GM21515 (cell line): ENCODE data around the gene TFAP2E.

Experiments used
- ATAC-seq: cut with Tn5 transposase; IDR thresholded peaks from one replicate; pipeline ENCODE4 v1.9.1; 2021; ENCODE audit not compliant: unreplicated experiment

TFAP2E gene

GRCh38 chr1:35573198-35574124 is at the start of gene TFAP2E:
TSS of gene TFAP2E (plus strand) at chr1:35573314. CDS start at chr1:35573578, 264 bp downstream.
- ATAC-seq: no peak

DNA sequence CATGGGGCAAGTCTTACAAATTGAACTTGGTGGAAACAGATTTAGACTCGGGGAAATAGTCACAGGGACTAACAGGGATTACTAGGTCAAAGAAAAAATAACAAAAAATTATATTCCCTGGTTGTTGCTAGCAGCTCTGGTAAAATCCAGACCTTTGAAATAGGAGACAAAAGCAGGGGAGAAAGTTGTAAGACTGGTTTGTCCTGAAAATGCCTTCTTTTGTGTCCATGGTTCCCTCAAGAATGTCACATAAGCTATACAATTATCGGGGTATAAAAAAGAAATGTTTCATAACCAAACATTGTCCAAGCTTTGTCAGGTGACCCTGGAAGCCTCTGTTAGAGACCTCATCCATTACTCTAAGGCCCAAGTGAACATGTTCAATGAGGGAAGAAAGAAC is 49.0 kb upstream of the TFAP2E start:
- no peak for ATAC-seq

DNA sequence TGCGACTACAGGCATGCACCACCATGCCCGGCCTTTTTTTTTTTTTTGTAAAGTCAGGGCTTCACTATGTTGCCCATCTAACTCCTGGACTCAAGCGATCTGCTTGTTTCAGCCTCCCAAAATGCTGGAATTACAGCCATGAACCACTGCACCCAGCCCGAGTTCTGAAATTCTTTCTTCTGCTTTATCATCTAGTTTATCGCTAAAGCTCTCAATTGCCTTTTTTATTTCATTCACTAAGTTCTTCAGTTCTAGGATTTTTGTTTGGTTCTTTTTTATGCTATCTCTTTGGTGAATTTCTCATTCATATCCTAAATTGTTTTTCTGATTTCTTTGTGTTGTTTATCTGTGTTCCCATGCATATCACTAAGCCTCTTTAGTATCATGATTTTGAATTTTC is 42.9 kb upstream of the TFAP2E start:
- ATAC-seq: no peak

GRCh38 chr1:35530946-35531345 is 42.2 kb upstream of the TFAP2E start:
- no peak for ATAC-seq

DNA sequence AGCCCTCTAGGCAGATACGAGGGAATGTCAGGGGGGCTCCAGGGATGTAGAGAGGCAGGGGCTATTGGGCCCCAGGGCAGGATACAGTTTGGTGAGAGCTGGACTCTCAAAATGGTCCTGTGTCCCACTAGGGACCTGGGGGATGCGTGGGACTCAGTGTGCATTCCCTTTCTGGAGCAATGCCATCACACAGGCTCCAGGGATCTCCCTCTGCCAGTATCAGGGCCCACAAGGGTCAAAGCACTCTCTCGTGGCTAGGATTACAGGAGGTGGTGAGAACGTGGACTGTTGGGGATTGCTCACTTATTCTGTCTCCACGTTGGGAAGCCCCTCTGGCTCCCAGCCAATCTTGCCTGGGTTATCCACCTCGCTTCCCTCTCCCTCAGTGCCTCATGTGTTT is 41.7 kb upstream of the TFAP2E start:
- ATAC-seq: no peak

DNA sequence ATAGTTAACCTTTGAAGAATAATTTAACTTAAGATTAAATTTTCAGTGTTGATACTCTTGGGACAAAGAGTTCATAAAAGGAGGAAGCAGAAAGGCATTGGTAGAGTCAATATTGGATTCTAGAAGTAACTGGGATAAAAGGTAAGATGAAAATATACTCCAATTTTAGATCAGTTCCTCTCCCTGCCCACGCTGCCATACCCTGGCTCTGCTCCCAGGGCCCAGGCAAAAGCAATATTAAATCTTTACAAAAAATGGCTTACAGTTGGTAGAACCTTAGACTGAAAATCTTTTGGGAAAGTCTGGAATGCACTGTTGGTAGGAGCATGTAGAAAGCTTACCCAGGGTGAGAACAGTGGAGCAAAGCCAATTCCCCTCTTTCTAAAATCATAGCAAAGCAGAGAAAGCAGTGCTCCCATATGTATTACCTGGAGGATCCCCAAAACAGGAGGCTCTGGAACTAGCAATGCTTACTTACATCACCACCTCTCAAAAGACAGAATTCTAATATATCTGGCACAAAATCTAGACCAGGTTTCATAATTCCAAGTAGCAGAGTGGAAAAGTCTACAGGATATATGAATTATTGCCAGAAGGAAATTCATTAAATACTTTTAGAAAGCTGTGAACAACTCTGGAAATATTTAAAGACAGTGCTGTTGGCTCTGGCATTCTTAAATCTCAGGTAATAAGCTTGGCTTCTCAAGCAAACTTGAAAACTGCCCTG is 40.5 kb upstream of the TFAP2E start:
- ATAC-seq: no peak

DNA sequence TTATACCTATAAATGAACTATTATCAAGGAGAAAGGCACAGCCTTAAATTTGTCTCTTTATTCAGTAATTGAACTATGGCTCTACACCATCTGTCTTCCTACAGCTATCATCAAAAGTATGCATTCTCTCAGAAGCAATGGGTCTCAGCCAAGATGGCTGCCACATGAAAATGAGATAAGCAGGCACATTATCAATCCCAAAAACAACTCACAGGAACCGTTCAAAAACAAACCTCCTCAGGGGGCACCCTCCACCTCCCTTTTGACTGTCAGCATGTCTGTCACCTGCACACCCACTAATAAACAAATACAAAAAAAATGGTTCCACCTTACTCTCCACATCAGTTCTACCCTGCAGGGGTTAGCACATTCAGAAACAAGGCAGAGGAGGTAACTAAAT is 39.5 kb upstream of the TFAP2E start:
- ATAC-seq: no peak

- ATAC-seq: no peak
These were observed 37.9 kb upstream of the TFAP2E start for GRCh38 chr1:35535243-35535642.

GRCh38 chr1:35536556-35537162 is 36.5 kb upstream of the TFAP2E start:
- ATAC-seq: no peak

- ATAC-seq: no peak
These were observed 35.3 kb upstream of the TFAP2E start for GRCh38 chr1:35537806-35538205.

GRCh38 chr1:35539073-35539823 is 33.9 kb upstream of the TFAP2E start:
- no peak for ATAC-seq

- ATAC-seq: no peak
These were observed 33.3 kb upstream of the TFAP2E start for GRCh38 chr1:35539824-35540261.

DNA sequence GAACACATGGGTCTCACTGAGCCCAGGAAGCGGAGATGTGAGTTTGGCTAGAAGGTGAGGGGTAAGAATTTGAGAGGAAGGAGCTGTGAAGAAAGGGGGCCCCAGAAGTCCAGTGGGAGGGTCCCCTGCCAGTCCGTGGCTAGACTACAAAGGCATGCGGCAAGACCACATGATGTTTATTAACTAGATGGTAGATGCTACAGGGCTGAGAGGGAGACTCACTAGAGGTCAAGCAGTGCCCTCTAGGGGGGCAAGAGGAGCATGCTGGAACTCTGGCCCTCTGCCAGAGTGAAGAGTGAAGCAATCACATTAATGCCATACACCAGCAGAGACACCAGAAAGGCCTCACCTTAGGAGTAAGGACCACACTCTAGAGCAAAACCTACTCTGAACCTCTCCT is 28.1 kb upstream of the TFAP2E start:
- ATAC-seq: no peak

GRCh38 chr1:35546614-35547013 is 26.5 kb upstream of the TFAP2E start:
- ATAC-seq: no peak

GRCh38 chr1:35553851-35554250 is 19.3 kb upstream of the TFAP2E start:
- no peak for ATAC-seq

DNA sequence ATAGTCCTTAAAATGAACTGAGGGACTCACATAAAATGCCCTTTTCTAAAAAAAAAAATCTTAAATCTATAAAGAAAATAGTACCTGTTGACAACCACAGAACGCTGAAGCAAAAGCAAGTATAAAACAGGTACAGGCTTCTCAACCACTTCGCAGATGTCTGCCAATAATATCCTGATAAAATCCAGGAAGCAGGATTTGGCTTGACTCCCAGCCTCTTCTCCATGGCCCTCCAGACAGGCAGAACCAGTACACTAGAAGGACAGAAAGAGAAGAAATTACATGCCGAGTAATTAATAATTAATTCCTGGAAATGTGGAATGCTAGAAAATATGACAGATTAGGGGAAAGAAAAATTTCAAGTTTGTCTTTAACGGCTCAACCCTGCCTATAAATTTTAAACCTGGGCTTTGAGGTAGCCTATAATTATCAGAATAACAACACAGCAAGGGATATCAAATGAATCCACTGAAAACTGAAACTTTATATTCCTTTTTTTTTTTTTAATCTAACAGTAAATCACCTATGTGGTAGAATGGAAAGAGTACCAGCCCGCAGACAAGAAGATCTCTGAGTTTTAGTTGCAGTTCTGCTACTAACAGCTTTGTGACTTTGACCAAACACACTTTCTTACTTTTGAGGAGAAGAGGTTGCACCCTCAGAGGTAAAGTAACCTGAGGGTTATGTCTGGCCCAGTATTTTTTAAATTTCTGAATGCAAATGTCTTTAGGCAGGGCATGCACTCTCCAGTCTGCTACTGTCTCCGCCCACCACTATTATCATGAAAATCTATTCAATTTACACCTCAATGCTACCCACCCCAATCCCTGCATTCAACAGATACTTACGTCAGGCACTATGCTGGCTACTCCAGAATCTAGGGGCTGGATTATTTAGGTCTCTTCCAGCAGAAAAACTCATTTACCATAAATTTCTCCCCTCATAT is 18.6 kb upstream of the TFAP2E start:
- ATAC-seq: no peak

DNA sequence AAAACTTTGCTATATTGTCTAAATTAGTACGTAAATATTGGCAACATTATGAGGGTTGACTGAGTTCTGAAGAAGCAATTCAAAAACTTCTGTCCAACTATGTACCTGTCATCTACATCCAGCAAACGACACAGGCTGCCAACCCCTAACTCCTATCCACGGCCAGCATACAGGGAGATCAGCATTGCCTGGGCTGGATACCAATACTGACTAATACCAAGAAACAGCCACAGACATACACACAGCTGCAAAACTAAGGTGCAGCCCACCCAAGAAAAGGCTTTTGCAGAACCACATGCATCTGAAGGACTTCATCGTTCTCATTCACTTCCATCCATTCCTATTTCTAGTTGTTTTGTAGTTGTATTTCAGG is 17.9 kb upstream of the TFAP2E start:
- ATAC-seq: no peak

- ATAC-seq: no peak
These were observed 17.3 kb upstream of the TFAP2E start for GRCh38 chr1:35555601-35556477.
